SK-N-SH treated with all-trans-retinoic acid at 6 μM for 48 hours (cell line): ENCODE results near the gene TAF1A.

Experiments
- ATAC-seq: fragments of 200-7000 bp; cut with Tn5 transposase; 3 replicates; pipeline ENCODE4 v1.9.1; 2020; ENCODE audit warnings: mild to moderate bottlenecking, moderate library complexity
- ARNTL ChIP-seq: fragments of 450-650 bp; formaldehyde crosslinking; IDR thresholded peaks from 2 replicates; pipeline ENCODE4 v1.5.0; 2020; ENCODE audit warnings: low read depth, mild to moderate bottlenecking, moderate library complexity, borderline replicate concordance
- BACH2 ChIP-seq: fragments of 250-450 bp; sonication (Bioruptor Pico); IDR thresholded peaks from 2 replicates; pipeline ENCODE4 v1.9.0; 2021; ENCODE audit warnings: mild to moderate bottlenecking, borderline replicate concordance
- CSDC2 ChIP-seq: fragments of 250-450 bp; sonication (Bioruptor Pico); IDR thresholded peaks from 2 replicates; pipeline ENCODE4 v1.5.0; 2020; ENCODE audit warnings: mild to moderate bottlenecking, moderate library complexity
- ESRRG ChIP-seq: fragments of 250-450 bp; sonication (Bioruptor Pico); IDR thresholded peaks from 2 replicates; pipeline ENCODE4 v1.6.1; 2021; ENCODE audit warnings: mild to moderate bottlenecking
- GLIS3 ChIP-seq: fragments of 250-450 bp; sonication (Bioruptor Pico); IDR thresholded peaks from 2 replicates; pipeline ENCODE4 v1.5.0; 2020; ENCODE audit warnings: mild to moderate bottlenecking, moderate library complexity
- ISL1 ChIP-seq: fragments of 250-450 bp; sonication (Bioruptor Pico); IDR thresholded peaks from 2 replicates; pipeline ENCODE4 v2.1.2; 2022; ENCODE audit warnings: mild to moderate bottlenecking, moderate library complexity
- OSR1 ChIP-seq: fragments of 250-450 bp; sonication (Bioruptor Pico); IDR thresholded peaks from 2 replicates; pipeline ENCODE4 v1.8.0; 2022; ENCODE audit warnings: moderate library complexity, mild to moderate bottlenecking, inconsistent platforms
- PATZ1 ChIP-seq: fragments of 250-450 bp; sonication (Bioruptor Pico); IDR thresholded peaks from 2 replicates; pipeline ENCODE4 v1.8.0; 2020; ENCODE audit warnings: mild to moderate bottlenecking, moderate library complexity, borderline replicate concordance
- PPARA ChIP-seq: fragments of 250-450 bp; sonication (Bioruptor Pico); IDR thresholded peaks from 2 replicates; pipeline ENCODE4 v1.5.0; 2020; ENCODE audit warnings: mild to moderate bottlenecking, borderline replicate concordance
- SNAI2 ChIP-seq: fragments of 250-450 bp; sonication (Bioruptor Pico); IDR thresholded peaks from 2 replicates; pipeline ENCODE4 v1.5.0; 2020; ENCODE audit warnings: mild to moderate bottlenecking, moderate library complexity
- TCF4 ChIP-seq: fragments of 250-450 bp; sonication (Bioruptor Pico); IDR thresholded peaks from 2 replicates; pipeline ENCODE4 v1.8.0; 2021; ENCODE audit warnings: mild to moderate bottlenecking, moderate library complexity, borderline replicate concordance
- TOX ChIP-seq: fragments of 250-450 bp; sonication (Bioruptor Pico); IDR thresholded peaks from 2 replicates; pipeline ENCODE4 v1.8.0; 2021; ENCODE audit warnings: mild to moderate bottlenecking, moderate library complexity, borderline replicate concordance
- ZC3H10 ChIP-seq: fragments of 250-450 bp; sonication (Bioruptor Pico); IDR thresholded peaks from 2 replicates; pipeline ENCODE4 v1.5.1; 2021; ENCODE audit warnings: mild to moderate bottlenecking, moderate library complexity
- ZFP3 ChIP-seq: fragments of 250-450 bp; sonication (Bioruptor Pico); IDR thresholded peaks from 2 replicates; pipeline ENCODE4 v1.5.0; 2020; ENCODE audit warnings: mild to moderate bottlenecking, moderate library complexity
- ZFP30 ChIP-seq: fragments of 450-650 bp; formaldehyde crosslinking; IDR thresholded peaks from 2 replicates; pipeline ENCODE4 v1.5.0; 2022; ENCODE audit warnings: mild to moderate bottlenecking, moderate library complexity
- ZNF565 ChIP-seq: fragments of 450-650 bp; formaldehyde crosslinking; conservative IDR thresholded peaks from 2 replicates; pipeline ENCODE4 v1.5.0; 2020; ENCODE audit warnings: low read depth, mild to moderate bottlenecking, moderate library complexity
- ZNF70 ChIP-seq: fragments of 450-650 bp; formaldehyde crosslinking; IDR thresholded peaks from 2 replicates; pipeline ENCODE4 v1.5.0; 2020; ENCODE audit warnings: mild to moderate bottlenecking, moderate library complexity
- ZNF8 ChIP-seq: fragments of 450-650 bp; formaldehyde crosslinking; IDR thresholded peaks from 2 replicates; pipeline ENCODE4 v1.5.0; 2020; ENCODE audit warnings: mild to moderate bottlenecking, moderate library complexity
- TF ChIP-seq, protein P1 (sequence below): fragments of 250-450 bp; sonication (Bioruptor Pico); IDR thresholded peaks from 2 replicates; pipeline ENCODE4 v1.5.1; 2020; ENCODE audit warnings: low read depth, mild to moderate bottlenecking, moderate library complexity
- TF ChIP-seq, protein P2 (sequence below): fragments of 250-450 bp; sonication (Bioruptor Pico); IDR thresholded peaks from 2 replicates; pipeline ENCODE4 v1.8.0; 2021; ENCODE audit warnings: low read depth, mild to moderate bottlenecking, moderate library complexity, borderline replicate concordance
- TF ChIP-seq, protein P3 (sequence below): fragments of 250-450 bp; sonication (Bioruptor Pico); IDR thresholded peaks from 2 replicates; pipeline ENCODE4 v1.5.1; 2021; ENCODE audit warnings: mild to moderate bottlenecking, moderate library complexity

Gene TAF1A

GRCh38 chr1:222629921-222630535 lies 40.3 kb upstream of the TAF1A start:
- no peak for ATAC-seq
- TF ChIP-seq ZNF70 (CRISPR knock-in tag), result no peak
- TF ChIP-seq, all 23 proteins: peak for 0

DNA sequence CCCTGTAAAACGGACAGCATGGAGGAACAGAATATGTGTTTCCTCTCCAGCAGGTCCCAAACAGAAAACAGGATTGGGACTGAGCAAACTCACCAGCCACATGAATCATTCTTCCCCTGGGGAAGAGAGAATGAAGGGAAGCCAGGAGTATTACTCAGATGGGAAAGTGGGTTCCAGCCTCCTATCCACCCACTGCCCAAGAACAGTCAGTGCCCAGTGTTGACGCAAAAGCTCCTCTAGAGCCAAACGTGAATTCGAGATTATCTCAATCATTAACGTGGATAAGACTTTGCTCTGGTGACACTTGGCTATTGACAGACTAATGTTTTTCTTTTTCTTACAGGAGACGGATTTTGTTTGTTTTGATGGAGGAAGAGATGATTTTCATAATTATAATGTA lies 37.5 kb upstream of the TAF1A start:
- TF ChIP-seq ARNTL (CRISPR knock-in tag) (no peak), TOX (CRISPR knock-in tag) (no peak), GLIS3 (CRISPR knock-in tag) (no peak), CSDC2 (CRISPR knock-in tag) (no peak), PPARA (CRISPR knock-in tag) (no peak), ZFP3 (CRISPR knock-in tag) (no peak), BACH2 (CRISPR knock-in tag) (no peak), ZNF565 (CRISPR knock-in tag) (no peak), ISL1 (no peak), ESRRG (no peak)
- TF ChIP-seq, protein P1, sequence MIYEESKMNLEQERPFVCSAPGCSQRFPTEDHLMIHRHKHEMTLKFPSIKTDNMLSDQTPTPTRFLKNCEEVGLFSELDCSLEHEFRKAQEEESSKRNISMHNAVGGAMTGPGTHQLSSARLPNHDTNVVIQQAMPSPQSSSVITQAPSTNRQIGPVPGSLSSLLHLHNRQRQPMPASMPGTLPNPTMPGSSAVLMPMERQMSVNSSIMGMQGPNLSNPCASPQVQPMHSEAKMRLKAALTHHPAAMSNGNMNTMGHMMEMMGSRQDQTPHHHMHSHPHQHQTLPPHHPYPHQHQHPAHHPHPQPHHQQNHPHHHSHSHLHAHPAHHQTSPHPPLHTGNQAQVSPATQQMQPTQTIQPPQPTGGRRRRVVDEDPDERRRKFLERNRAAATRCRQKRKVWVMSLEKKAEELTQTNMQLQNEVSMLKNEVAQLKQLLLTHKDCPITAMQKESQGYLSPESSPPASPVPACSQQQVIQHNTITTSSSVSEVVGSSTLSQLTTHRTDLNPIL (CRISPR knock-in tag), result no peak
- no peak for ATAC-seq

DNA sequence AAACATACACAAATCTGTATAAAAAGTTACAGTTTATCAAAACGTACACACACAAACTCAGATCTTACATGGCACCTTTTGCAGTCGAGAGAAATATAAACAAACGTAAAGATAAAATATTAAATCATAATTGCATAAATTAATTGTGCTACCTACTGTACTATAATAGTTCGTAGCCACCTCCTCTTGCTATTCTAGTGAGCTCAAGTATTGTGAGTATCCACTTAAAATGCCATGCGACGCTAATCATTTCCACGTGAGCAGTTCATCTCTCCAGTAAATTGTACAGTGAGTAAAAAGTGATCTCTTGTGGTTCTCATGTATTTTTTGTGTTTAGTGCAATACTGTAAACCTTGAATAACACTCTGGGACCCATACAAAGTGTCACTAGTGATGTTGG lies 34.5 kb upstream of the TAF1A start:
- no peak for ATAC-seq
- TF ChIP-seq, protein P2, sequence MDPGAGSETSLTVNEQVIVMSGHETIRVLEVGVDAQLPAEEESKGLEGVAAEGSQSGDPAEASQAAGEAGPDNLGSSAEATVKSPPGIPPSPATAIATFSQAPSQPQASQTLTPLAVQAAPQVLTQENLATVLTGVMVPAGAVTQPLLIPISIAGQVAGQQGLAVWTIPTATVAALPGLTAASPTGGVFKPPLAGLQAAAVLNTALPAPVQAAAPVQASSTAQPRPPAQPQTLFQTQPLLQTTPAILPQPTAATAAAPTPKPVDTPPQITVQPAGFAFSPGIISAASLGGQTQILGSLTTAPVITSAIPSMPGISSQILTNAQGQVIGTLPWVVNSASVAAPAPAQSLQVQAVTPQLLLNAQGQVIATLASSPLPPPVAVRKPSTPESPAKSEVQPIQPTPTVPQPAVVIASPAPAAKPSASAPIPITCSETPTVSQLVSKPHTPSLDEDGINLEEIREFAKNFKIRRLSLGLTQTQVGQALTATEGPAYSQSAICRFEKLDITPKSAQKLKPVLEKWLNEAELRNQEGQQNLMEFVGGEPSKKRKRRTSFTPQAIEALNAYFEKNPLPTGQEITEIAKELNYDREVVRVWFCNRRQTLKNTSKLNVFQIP (CRISPR knock-in tag), result no peak
- TF ChIP-seq BACH2 (CRISPR knock-in tag), result no peak
- no peak for TF ChIP-seq SNAI2
- TF ChIP-seq TOX (CRISPR knock-in tag), result no peak
- TF ChIP-seq PATZ1 (CRISPR knock-in tag), result no peak
- TF ChIP-seq ZNF565 (CRISPR knock-in tag), result no peak
- TF ChIP-seq PPARA (CRISPR knock-in tag), result no peak
- TF ChIP-seq TCF4 (CRISPR knock-in tag), result no peak
- TF ChIP-seq ZNF70 (CRISPR knock-in tag), result no peak
- TF ChIP-seq ZNF8, result no peak
- no peak for TF ChIP-seq ZFP30
- TF ChIP-seq, all 23 proteins: peak for 0

DNA sequence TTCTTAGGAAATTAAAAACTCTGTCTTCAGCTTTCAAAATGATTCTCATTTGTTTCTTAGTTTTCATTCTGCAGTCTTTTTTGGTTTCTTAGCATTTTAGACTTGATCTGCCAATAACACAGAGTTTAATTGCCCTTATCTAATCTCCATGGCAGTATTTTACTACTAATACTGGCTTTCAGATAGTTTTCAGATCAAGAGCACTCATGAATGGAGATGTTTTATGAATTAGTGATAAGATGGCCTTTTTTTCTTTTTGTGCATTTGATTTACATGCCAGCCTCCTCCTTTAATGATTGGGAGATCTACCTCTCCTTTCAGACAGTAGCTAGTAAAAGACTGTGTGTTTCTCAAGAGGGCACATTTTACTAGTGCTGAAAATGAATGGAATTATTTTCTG lies 33.7 kb upstream of the TAF1A start:
- TF ChIP-seq OSR1 (CRISPR knock-in tag) (no peak), ZFP3 (CRISPR knock-in tag) (no peak), PPARA (CRISPR knock-in tag) (no peak), SNAI2 (no peak), ISL1 (no peak), ZNF70 (CRISPR knock-in tag) (no peak), GLIS3 (CRISPR knock-in tag) (no peak), ZFP30 (no peak), ZC3H10 (CRISPR knock-in tag) (no peak), PATZ1 (CRISPR knock-in tag) (no peak), ZNF8 (no peak)
- TF ChIP-seq, protein P2 (CRISPR knock-in tag), result no peak
- TF ChIP-seq, protein P3, sequence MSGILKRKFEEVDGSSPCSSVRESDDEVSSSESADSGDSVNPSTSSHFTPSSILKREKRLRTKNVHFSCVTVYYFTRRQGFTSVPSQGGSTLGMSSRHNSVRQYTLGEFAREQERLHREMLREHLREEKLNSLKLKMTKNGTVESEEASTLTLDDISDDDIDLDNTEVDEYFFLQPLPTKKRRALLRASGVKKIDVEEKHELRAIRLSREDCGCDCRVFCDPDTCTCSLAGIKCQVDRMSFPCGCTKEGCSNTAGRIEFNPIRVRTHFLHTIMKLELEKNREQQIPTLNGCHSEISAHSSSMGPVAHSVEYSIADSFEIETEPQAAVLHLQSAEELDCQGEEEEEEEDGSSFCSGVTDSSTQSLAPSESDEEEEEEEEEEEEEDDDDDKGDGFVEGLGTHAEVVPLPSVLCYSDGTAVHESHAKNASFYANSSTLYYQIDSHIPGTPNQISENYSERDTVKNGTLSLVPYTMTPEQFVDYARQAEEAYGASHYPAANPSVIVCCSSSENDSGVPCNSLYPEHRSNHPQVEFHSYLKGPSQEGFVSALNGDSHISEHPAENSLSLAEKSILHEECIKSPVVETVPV, result no peak
- ATAC-seq, result no peak
